ENCODE measurements around the gene MYOZ1.
"Not testable (repeated sequence)": the region's sequence is repeated elsewhere in the genome, so short reads cannot be mapped to it uniquely, and the experiment has no call there.

The MYOZ1 gene

GRCh38 chr10:73641328-73642060 is at the start of gene MYOZ1:
Gene MYOZ1, minus strand, starts transcription at chr10:73641474. Its CDS starts 1,457 bp downstream, at chr10:73640017.
- DNase-seq (ENCODE audit: low spot score): no peak

- not testable (repeated sequence) for DNase-seq (ENCODE audit: low spot score)
Observed at GRCh38 chr10:73690755-73691154, 49.5 kb upstream of the MYOZ1 start.

- not testable (repeated sequence) for DNase-seq (ENCODE audit: low spot score)
Observed at GRCh38 chr10:73689596-73689995, 48.3 kb upstream of the MYOZ1 start.

GRCh38 chr10:73687641-73688040 is 46.4 kb upstream of the MYOZ1 start:
- DNase-seq (ENCODE audit: low spot score): not testable (repeated sequence)

GRCh38 chr10:73674546-73674945 is 33.3 kb upstream of the MYOZ1 start:
- DNase-seq (ENCODE audit: low spot score): not testable (repeated sequence)

- not testable (repeated sequence) for DNase-seq (ENCODE audit: low spot score)
Observed at GRCh38 chr10:73668378-73668777, 27.1 kb upstream of the MYOZ1 start.

- not testable (repeated sequence) for DNase-seq (ENCODE audit: low spot score)
Observed at GRCh38 chr10:73666153-73666809, 25.0 kb upstream of the MYOZ1 start.

- DNase-seq (ENCODE audit: low spot score): not testable (repeated sequence)
Observed at GRCh38 chr10:73665581-73665980, 24.3 kb upstream of the MYOZ1 start.

- DNase-seq (ENCODE audit: low spot score): peak; percentile 19
Observed at GRCh38 chr10:73664156-73665040, 23.1 kb upstream of the MYOZ1 start.

GRCh38 chr10:73663621-73664020 is 22.3 kb upstream of the MYOZ1 start:
- peak; percentile 10 for DNase-seq (ENCODE audit: low spot score)

GRCh38 chr10:73662705-73663104 is 21.4 kb upstream of the MYOZ1 start:
- not testable (repeated sequence) for DNase-seq (ENCODE audit: low spot score)

GRCh38 chr10:73655990-73656298 is 14.7 kb upstream of the MYOZ1 start, which contains the start of gene SYNPO2L:
Gene SYNPO2L, minus strand, starts transcription at chr10:73656029. Its CDS starts 107 bp downstream, at chr10:73655922.
- DNase-seq (ENCODE audit: low spot score): no peak

- DNase-seq (ENCODE audit: low spot score): no peak
Observed at GRCh38 chr10:73655257-73655989, 14.1 kb upstream of the MYOZ1 start.

GRCh38 chr10:73653701-73654100 is 12.4 kb upstream of the MYOZ1 start:
- DNase-seq (ENCODE audit: low spot score): no peak

GRCh38 chr10:73653195-73653594 is 11.9 kb upstream of the MYOZ1 start:
- DNase-seq (ENCODE audit: low spot score): no peak

- DNase-seq (ENCODE audit: low spot score): no peak
Observed at GRCh38 chr10:73650537-73651331, 9.5 kb upstream of the MYOZ1 start.

GRCh38 chr10:73649876-73650536 is 8.7 kb upstream of the MYOZ1 start:
- no peak for DNase-seq (ENCODE audit: low spot score)

GRCh38 chr10:73648975-73649829 is 7.9 kb upstream of the MYOZ1 start:
- no peak for DNase-seq (ENCODE audit: low spot score)

GRCh38 chr10:73647875-73648651 is 6.8 kb upstream of the MYOZ1 start:
- DNase-seq (ENCODE audit: low spot score): peak; percentile 51

Data from ecto neural progenitor cell (in vitro differentiated cells).